Measurements from ENCODE around the gene GPS1.
A peak's percentile ranks its signal among the peaks of the same experiment; 100 is the strongest.

The GPS1 gene

DNA sequence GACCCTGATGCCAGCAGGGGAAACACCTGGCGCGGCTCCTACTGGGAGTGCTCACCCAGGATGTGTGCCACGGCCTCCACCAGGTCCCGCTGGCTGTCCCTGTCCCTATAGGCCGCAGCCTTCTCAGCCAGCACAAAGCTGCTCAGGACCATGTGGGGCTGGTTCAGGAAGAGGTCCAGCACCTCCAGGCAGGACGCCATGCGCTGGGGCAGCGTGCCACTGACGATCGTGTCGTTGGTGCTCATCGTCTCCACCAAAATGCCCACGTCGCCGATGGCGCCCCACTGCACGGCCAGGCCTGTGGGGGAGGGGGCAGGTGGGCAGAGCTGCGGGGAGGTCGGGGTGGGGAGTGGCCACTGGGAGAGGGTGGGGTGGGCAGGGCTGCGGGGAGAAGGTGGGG is 29.8 kb downstream of the GPS1 start:
- DNase-seq = no peak

DNA sequence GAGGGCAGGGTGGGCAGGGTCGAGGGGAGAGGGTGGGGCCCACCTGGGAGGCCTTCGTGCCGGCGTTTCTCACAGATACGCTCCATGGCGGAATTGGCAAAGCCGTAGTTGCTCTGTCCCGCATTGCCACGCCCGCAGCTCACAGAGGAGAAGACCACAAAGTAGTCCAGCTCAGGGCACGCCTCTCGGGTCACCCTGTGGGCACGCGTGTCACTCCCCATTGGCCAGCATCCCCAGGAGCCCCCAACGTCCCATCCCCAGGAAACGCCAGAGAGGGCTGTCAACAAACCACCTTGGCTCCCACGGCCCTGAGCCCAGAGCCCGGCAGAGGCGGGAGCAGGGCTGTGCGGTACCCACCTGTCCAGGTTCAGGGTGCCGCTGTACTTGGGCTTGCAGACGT is 30.3 kb downstream of the GPS1 start:
- DNase-seq = no peak

DNA sequence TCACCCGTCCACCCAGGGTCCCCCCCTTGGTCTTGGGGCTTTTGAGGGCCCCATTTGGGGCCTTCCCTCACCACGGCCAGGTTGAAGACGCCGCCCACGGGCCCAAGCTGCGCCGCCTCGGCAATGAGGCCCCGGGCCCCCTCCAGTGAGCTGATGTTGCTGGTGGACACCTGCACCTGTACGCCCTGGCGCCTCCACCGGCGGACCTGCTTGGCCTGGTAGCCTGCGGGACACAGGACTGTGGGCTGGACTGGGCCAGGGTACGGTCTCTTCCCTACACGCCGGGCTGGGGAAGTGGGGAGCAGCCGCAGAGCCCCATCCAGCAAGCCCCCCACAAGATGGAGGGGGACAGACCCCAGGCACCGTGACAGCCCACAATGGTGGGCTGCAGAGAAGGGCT is 30.8 kb downstream of the GPS1 start:
- DNase-seq = no peak

DNA sequence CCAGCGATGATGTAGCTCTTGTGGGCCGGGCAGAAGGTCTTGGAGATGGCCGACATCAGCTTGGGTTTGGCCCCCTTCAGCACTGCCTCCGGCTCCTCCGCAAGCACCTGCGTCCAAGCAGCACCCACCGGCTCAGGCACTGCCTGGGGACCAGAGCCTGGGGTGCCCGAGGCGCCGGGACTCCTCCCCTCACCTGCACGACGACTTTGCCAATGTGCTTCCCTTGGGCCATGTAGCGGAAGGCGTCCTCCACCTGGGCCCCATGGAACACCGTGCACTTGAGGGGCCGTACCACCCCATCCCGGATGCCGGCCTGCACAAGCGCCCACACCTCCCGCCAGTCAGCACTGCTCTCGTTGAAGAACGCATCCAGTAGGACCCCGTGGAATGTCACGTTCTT is 31.3 kb downstream of the GPS1 start:
- no peak for DNase-seq

DNA sequence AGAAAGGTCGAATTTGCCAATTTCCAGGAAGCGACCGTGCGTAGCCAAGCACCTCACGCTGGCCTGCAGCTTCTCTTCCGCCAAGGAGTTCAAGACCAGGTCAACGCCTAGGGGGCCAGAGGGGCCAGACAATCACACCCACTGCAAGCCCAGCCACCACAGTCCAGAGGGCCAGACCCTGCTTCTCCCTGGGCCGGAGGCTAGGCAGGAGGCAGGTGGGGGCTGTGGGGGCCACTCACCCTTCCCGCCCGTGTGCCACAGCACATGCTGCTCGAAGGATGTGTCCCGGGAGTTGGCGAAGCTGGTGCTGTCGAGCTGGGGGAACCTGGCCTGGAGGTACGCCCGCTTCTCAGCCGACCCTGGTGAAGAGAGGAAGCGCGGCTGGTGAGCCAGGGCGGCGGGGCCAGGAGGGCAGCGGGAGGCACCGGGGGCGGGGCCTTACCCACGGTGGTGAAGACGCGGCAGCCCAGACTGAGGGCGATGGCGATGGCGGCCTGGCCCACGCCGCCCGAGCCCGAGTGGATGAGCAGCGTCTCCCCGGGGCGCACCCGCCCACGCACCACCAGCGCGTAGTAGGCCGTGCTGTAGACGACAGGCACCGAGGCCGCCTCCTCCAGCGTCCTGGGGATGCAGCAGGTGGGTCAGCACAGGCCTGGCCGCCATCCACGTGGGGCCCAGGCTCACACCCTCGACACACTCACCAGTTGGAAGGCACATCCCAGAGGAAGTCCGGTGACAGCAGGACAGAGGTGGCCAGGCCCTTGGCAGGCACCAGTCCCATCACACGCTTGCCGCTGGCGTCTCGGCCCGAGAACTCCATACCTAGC is 32.0 kb downstream of the GPS1 start:
- DNase-seq = no peak

DNA sequence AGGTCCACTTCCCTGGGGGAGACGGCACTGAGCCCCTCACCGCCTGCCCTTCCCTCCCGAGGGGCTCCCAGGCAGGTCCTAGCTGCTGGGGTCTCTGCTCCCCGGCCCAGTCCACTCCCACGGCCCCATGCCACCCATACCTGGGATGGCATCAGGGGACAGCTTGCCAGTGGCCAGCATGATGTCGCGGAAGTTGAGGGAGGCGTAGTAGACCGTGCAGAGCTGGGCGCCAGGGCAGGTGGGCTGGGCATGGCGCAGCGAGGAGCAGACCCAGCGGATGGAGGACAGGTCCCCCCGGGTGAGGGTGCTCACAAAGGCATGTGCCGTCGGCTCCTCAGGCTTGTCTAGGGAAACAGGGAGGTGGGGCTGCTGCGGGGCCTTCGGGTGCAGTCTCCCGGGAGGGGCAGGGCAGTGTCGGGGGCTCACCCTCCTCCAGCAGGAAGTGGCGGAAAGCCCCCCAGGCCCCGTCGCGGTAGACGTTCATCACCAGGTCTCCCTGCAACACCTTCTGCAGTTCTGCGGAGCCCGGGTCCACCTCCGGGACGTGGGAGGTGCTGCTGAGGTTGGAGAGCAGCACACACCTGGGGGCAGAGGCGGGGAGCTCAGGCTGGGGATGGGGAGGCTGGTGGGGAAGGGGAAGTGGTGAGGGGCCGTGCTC is 32.8 kb downstream of the GPS1 start:
- DNase-seq = no peak

DNA sequence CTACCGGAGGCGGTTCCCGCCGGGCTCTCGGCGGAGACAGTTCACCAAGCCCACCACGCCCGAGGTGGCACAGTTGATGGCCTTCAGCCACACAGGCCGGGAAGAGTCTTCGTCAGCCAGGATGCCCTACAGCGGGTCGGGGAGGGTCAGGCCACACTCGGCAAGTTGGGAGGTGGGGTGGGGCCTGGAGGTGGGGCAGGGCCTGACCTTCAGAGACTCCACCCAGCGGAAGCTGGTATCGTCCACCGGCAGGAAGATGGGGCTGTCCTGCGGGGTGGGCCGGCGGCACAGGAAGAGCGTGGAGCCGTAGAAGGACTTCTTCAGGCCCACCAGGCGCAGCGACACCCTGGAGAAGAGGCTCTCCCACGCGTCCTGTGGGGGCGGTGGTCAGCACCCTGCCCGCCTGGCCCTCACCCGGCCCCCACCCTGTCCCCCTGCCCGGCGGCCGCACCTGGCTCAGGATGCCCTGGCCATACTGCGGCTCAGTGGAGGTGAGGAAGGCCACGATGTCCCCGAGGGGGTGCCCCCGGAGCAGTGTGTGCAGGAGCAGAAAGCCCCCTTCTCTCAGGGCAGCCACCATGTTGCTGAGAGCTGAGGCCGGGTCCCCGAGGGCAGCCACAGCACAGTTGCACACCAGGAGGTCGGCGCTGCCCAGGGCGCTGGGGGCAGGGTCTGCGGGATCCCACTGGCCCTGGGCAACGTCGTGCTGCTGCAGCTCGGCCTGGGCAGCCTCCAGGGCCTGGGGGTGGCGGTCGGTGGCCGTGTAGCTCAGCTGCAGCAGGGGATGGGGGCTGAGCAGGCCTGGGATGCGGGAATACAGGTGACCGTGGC is 33.5 kb downstream of the GPS1 start:
- no peak for DNase-seq

DNA sequence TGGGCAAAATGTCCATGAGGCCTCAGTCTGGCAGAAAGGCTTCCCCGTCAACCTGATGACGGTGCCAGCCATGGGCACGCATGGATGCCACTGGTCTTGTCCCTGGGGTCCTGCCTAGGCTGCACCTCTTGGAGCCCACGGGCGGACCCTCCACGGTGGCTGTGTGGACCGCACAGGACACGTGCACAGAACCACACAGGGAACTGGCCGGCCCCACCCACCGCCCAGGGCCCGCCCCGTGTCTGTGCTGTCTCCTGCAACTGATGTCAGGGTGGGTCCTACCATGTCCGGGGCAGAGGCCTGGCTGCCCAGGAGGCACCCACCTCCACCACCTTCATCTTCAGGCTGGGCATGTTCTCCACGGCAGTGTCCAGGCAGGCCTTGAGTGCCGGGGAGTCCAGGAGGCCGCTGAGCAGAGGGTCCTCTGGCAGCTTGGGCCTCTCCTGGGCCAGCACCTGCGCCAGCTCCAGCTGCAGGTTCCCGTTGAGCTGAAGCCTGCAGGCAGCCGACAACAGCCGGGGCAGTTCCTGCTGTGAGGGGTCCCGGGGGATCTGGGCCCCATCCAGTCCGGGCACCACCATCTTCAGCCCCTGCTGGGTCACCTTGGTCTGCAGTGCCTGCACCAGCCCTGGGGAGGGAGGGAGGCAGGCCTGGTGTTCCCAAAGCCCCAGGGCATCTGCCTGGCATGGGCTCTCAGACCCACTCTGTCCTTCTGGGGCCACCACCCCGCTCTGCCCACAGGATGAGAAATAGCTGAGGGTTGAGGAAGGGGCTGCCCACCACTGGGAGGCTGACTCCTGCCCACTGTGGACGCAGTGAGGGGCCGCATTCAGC is 34.5 kb downstream of the GPS1 start:
- DNase-seq = no peak

DNA sequence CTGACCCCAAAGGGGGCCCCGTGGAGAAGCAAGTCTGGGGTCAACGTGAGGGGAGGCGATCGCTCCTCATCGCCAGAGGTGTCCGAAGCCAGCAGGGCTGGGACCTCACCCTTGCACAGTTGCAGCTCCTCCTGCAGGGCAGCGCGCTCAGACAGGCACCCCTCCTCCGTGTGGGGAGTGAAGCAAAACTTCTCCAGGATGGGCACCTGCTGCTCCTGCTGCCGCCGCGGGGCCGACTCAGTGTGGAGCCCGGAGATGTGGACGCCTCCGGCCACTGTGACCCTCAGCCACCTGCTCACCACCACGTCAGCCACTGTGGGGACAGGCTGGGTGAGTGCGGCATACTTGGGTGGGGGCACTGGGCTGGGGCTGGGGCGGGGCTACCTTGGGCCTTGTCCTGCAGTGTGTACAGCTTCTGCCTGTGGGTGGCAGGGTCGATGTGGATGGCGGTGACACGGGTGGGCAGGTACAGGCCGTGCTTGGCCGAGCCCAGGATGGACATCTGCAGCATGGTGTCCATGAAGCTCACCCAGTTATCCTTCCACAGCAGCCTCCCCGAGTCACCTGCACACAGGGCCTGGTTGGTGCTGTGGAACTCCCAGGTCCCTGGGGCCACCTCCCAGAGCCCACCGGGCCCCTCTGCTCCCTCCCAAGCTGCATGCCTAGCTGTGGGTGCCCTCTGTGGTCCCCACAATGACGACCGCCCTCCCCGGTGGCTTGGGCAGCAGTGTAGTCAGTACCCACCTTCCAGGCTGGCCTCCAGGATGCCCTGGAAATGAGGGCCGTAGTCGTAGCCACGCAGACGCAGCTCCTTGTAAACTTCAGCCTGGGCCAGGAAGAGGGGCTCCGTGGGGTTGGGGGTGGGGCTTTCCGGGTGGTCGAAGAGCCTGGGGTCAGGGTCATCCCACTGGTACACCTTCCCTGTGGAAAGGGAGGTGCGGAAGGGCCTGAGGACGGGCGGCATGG is 35.5 kb downstream of the GPS1 start:
- DNase-seq = no peak

DNA sequence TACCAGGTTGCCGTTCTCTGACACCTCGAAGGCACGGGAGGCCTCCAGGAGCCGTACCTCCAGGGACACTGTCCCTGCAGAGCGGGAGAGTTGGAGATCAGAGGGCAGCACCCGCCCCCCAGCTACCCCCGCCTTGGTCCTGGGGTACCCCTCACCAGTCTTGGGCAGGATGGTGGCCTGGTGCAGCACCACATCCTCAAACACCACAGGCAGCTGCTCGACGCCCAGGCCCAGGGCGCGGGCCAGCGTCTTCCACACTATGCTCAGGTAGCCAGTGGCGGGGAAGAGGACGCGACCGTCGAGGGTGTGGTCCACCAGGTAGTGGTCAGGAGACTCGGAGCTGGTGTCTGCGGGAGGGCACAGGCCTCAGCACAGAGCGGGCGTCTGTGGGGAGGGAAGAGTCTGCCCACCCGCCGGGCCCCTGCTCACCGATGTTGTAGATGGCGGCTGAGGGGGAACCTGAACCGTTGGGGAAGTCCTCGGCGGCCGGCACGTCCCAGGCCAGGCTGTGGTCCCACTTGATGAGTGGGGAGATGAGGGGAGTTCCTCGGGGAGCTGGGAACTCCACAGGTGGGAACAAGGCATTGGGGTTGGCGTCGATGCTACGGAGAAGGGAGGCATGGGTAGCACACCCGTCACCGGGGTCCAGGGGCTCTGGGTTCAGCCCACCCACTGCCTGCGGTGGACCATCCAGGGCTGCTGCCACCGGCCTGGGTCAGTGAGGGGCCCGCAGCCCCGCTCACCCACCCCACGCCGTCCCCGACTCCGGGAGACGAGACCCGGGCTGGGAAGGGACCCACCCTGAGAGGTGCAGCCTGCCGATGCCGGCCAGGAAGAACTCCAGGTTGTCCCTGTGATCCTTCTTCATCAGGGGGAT is 36.5 kb downstream of the GPS1 start:
- no peak for DNase-seq

DNA sequence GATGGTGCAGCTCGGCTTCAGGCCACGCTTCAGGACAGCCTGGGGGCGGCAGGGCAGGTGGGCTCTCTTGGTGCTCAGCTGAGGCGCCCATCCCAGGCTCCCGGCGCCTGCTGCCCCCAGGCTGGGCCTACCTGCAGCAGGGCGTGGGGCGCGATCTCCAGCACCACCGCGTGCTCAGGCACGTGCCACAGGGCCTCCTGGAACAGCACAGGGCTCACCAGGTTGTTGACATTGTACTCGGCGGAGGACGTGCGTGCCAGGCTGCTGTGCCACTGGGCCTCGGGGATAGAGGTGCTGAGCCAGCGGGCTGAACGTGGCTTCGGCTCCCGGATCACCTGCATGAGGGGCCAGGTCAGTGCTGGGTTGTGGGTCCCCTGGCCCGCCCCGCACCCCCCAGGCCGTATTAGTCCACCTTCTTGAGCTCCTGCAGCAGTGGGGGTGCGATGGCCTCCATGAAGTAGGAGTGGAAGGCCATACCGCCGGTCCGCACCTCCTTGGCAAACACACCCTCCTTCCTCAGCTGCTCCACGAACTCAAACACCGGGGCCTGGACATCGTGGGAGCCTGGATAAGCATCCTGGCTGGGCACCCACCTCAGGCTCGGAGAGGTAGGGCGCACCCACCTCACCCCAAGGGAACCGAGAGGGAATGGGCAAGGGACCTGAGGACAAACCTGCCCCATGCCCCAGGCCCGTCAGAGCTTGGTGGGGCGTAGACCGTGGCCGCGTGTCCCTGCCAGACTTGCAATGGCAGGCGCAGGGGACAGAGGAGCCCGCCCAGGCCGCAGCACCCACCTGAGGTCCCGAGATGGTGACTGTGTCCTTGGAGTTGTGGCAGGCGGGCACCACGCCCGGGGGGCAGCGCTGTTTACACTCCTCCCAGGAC is 37.4 kb downstream of the GPS1 start:
- peak; percentile 9 for DNase-seq

DNA sequence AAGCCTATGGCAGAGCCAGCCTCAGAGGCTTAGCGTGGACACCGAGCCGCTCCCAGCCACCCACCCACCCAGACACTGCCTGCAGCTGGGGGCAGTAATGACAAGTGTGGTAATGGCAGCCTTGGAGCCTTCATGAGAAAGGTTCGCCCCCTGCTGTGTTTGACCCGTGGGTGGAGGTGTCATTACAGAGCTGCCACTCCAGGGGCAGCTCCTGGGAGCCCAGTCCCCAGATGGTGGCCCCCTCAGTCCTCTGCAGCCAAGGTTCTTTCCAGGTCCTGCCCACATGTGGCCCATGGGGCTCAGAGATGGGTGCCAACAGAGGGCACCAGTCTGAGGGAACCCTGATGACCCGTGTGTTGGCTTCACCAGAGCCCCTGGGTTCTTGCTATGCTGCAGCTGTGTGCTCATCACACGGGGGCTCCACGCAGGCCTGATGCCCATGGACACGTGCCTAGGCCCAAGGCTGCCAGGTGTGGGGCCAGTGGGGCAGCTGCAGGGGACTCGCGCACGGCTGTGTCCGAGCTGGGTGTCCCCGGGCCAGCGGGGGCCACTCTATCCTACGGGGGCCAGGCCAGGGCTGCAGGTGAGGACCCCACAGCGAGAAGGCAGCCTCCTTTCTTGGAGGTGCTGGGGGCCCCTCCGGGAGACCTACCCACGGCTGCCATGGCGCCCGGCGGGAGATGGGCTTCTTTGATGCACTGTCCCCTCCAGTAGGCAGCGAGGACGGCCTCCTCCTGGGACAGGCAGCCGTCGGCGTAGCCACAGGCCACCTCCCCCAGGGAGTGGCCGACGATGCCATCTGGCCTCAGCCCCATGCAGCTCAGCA is 38.2 kb downstream of the GPS1 start:
- no peak for DNase-seq

DNA sequence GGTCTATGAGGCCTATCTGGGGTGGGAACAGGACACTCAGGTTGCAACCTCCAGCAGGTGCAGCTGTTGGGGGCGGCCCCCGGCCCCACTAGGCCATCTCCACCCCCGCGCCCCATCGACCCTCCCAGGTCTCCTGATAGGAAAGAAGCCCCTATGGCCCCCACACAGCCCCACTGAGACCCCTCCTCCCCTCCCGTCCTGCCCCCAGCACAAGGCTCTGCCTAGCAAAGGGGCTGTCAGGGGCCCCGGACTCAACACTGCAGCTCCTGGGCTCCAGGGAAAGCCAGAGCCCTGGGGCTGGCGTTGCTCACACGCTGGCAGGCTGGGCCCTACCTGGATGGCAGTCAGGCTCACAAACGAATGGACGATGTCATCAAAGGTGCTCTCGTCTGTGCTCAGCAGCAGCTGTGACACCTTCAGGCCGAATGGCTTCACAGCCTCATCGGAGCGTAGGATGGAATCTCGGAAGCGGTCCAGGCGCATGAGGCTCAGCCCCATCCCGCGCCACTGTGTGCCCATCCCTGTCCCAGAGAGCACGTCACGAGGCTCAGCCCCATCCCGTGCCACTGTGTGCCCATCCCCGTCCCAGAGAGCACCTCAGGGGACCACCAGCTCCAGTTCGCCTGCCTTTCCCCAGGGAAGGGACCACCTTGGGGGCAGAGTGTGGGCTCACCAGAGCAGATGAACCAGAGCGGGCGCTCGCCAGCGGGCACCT is 39.0 kb downstream of the GPS1 start:
- DNase-seq = no peak

DNA sequence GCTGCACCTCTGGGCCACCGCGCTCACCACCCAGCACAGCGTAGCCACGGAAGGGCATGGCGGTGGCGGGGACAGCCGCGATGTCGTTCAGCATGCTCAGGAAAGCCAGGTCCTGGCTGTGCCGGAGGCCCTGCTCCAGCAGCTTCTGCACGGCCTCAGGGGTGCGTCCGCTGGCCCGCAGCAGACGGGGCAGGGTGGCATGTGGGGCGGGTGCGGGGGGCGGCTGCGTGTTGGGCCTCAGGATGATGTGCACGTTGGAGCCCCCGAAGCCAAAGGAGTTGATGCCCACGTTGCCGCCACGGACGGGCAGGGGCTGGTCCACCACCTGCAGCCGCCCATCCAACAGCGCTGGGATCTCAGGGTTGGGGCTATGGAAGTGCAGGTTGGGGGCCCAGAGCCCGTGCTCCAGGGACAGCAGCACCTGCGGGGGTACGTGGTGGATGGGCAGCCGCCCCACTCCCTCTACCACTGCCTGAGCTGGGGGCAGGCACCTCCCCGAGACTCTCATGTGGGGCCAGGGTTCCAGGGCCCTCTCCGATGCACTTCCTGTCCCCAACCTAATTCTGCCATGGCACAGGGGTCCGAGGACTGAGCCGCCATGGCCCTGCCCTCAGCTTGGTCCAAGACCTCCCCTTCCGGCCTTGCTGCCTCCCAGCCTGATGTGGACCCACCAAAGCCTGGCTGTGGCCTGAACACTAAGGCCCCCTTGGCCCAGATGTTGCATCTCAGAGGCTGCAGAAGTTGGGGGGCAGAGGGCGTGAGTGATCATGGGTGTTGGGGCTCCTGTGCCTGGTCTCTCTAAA is 39.8 kb downstream of the GPS1 start:
- no peak for DNase-seq

DNA sequence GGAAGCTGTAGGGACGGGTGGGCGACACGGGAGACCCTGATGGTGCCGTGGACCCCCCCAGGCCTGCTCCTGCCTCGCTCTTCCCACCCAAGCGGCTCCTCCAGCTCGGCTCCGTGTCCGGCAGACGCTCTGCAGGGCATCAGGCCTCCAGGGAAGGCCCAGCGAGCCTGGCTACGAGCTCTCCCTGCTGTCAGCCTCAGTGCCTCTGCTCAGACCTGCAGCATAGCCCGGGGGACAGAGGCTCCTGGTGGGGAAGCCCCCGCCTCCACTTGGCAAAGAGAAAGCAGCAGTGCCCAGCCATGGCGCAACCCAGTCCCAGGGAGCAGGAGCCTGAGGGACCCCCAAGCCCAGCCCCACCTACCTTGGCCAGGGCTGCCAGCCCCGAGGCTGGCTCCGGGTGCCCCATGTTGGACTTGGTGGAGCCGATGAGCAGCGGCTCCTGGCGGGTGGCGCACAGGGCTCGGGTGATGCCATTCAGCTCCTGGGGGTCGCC is 40.4 kb downstream of the GPS1 start:
- peak; percentile 9 for DNase-seq

DNA sequence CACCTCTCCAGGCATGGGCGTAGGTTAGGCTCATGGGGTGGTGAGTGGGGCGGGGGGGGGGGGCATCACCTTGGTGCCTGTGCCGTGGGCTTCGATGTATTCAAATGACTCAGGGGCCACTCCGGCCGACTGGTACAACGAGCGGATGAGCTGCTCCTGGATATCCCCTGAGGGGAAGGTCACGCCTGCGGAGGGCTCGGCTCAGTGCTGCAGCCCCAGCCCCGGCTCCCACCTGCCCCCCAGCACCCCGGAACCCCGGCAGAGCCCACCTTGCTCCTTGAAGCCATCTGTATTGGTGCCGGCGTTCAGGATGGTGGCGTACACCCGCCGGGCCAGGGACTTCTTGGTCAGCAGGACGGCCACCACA is 40.9 kb downstream of the GPS1 start:
- no peak for DNase-seq

Data from activated naive CD4-positive, alpha-beta T cell treated with anti-CD3 and anti-CD28 coated beads, Interleukin-2, amount 50 U/mL, for 16 hours (primary cell).